Measurements from ENCODE around the gene TBC1D5. TPM values are rescaled to one million over a fixed set of nuclear protein-coding genes. Genes with fewer than 3 reads are reported as not detected.

Gene TBC1D5
- total RNA-seq, 1 experiment from 2014 or later, result 33.9 TPM

DNA sequence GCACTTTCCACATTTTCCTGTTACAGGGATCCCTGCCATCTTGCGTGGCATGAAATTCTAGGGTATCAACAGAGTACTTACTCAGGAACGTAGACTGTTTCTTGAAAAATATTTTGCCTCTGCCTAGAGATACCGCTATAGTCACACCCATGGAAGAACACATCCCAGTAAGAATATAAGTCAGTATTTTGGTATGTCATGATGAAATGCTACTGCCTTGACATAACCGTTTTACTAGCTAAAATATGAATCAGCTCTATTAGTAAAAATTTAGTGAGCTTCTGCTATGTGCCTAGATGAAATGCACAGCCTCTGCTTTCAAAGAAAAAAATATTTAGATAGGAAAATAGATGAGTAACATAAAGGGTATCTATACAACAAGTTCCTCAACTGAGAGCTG lies 276.4 kb downstream of the TBC1D5 start:
- ATAC-seq (no peak), DNase-seq (ENCODE audit: low read depth, low spot score) (no peak)
- H4K20me1 ChIP-seq (ENCODE audit: insufficient read depth), result no peaks in the 10 kb centered on the region
- ChIA-PET POLR2A (no interaction called here), CTCF (no interaction called here), RAD21 (ENCODE audit: low non-redundant PET in 1 of 2, low total read pairs in 2 of 2, uncharacterized antibody in 2 of 2, unreplicated experiment in 2 of 2) (no interaction called here)
- no peaks in the 10 kb centered on the region for H3K36me3 ChIP-seq (ENCODE audit: control insufficient read depth in 1 of 2, insufficient read depth in 2 of 2, low read length in 2 of 2)
- no peaks in the 10 kb centered on the region for H3K9me2 ChIP-seq (ENCODE audit: insufficient read depth)
- no peak overlapping the region for H3K4me3 ChIP-seq (replicated peaks in 1 of 2; ENCODE audit: low read depth in 1 of 2, low read length in 2 of 2)
- H3K4me2 ChIP-seq (ENCODE audit: low read length), result no peak overlapping the region
- H3K9ac ChIP-seq (ENCODE audit: low read length), result no peak overlapping the region
- no peaks in the 10 kb centered on the region for H3K79me2 ChIP-seq (ENCODE audit: insufficient read depth, low read length)
- TF ChIP-seq, protein P1, sequence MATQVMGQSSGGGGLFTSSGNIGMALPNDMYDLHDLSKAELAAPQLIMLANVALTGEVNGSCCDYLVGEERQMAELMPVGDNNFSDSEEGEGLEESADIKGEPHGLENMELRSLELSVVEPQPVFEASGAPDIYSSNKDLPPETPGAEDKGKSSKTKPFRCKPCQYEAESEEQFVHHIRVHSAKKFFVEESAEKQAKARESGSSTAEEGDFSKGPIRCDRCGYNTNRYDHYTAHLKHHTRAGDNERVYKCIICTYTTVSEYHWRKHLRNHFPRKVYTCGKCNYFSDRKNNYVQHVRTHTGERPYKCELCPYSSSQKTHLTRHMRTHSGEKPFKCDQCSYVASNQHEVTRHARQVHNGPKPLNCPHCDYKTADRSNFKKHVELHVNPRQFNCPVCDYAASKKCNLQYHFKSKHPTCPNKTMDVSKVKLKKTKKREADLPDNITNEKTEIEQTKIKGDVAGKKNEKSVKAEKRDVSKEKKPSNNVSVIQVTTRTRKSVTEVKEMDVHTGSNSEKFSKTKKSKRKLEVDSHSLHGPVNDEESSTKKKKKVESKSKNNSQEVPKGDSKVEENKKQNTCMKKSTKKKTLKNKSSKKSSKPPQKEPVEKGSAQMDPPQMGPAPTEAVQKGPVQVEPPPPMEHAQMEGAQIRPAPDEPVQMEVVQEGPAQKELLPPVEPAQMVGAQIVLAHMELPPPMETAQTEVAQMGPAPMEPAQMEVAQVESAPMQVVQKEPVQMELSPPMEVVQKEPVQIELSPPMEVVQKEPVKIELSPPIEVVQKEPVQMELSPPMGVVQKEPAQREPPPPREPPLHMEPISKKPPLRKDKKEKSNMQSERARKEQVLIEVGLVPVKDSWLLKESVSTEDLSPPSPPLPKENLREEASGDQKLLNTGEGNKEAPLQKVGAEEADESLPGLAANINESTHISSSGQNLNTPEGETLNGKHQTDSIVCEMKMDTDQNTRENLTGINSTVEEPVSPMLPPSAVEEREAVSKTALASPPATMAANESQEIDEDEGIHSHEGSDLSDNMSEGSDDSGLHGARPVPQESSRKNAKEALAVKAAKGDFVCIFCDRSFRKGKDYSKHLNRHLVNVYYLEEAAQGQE (IDR thresholded peaks at IDR 0.05; ENCODE audit: low read depth), result no peak
- TF ChIP-seq SRF (IDR thresholded peaks at IDR 0.05; ENCODE audit: low read depth) (no peak), YY1 (IDR thresholded peaks at IDR 0.05; ENCODE audit: extremely low read depth, insufficient replicate concordance, low read depth, low read length) (no peak), TCF7L2 (IDR thresholded peaks at IDR 0.05; ENCODE audit: borderline replicate concordance, extremely low read depth, insufficient read depth, insufficient read length) (no peak), SP1 (IDR thresholded peaks at IDR 0.05; ENCODE audit: low read depth) (no peak)
- BruUV-seq (replicated peaks), result no TSS peak
- no peaks in the 10 kb centered on the region for H3K9me3 ChIP-seq (ENCODE audit: control insufficient read depth in 1 of 2, insufficient read depth in 1 of 2, low read depth in 1 of 2, low read length in 2 of 2)
- intact Hi-C loops (cut with micrococcal nuclease), result no loop called here
- H2AFZ ChIP-seq (ENCODE audit: low read depth, low read length, poor library complexity, severe bottlenecking), result no peak overlapping the region
- H3K27ac ChIP-seq (ENCODE audit: low read depth, low read length), result no peak overlapping the region
- H3K27me3 ChIP-seq (ENCODE audit: insufficient read depth, low read length), result no peaks in the 10 kb centered on the region
- H3K4me1 ChIP-seq (ENCODE audit: control insufficient read depth in 1 of 2, insufficient read depth in 2 of 2, low read length in 2 of 2), result no peaks in the 10 kb centered on the region

- ChIA-PET CTCF (no interaction called here), RAD21 (ENCODE audit: low non-redundant PET in 1 of 2, low total read pairs in 2 of 2, uncharacterized antibody in 2 of 2, unreplicated experiment in 2 of 2) (no interaction called here), POLR2A (no interaction called here)
- Histone ChIP-seq H3K9ac (ENCODE audit: low read length) (no peak overlapping the region), H2AFZ (ENCODE audit: low read depth, low read length, poor library complexity, severe bottlenecking) (no peak overlapping the region), H3K4me3 (replicated peaks in 1 of 2; ENCODE audit: low read depth in 1 of 2, low read length in 2 of 2) (no peak overlapping the region), H3K9me3 (ENCODE audit: control insufficient read depth in 1 of 2, insufficient read depth in 1 of 2, low read depth in 1 of 2, low read length in 2 of 2) (no peaks in the 10 kb centered on the region), H3K79me2 (ENCODE audit: insufficient read depth, low read length) (no peaks in the 10 kb centered on the region), H3K27me3 (ENCODE audit: insufficient read depth, low read length) (no peaks in the 10 kb centered on the region), H3K4me1 (ENCODE audit: control insufficient read depth in 1 of 2, insufficient read depth in 2 of 2, low read length in 2 of 2) (no peaks in the 10 kb centered on the region), H3K9me2 (ENCODE audit: insufficient read depth) (no peaks in the 10 kb centered on the region), H4K20me1 (ENCODE audit: insufficient read depth) (no peaks in the 10 kb centered on the region), H3K4me2 (ENCODE audit: low read length) (no peak overlapping the region), H3K36me3 (ENCODE audit: control insufficient read depth in 1 of 2, insufficient read depth in 2 of 2, low read length in 2 of 2) (no peaks in the 10 kb centered on the region), H3K27ac (ENCODE audit: low read depth, low read length) (no peak overlapping the region)
- DNase-seq (ENCODE audit: low read depth, low spot score), result no peak
- intact Hi-C loops (cut with micrococcal nuclease), result no loop called here
- no TSS peak for BruUV-seq (replicated peaks)
- no peak for ATAC-seq
- no peak for TF ChIP-seq EZH2 (IDR thresholded peaks at IDR 0.05)
- TF ChIP-seq SP1 (IDR thresholded peaks at IDR 0.05; ENCODE audit: low read depth), result no peak
- no peak for TF ChIP-seq POLR2A (IDR thresholded peaks at IDR 0.05; ENCODE audit: borderline replicate concordance, extremely low read depth, insufficient read depth, insufficient read length)
- TF ChIP-seq ATF3 (IDR thresholded peaks at IDR 0.05), result no peak
- TF ChIP-seq ELF1 (IDR thresholded peaks at IDR 0.05; ENCODE audit: borderline replicate concordance, low read depth), result no peak
- TF ChIP-seq, protein P2, sequence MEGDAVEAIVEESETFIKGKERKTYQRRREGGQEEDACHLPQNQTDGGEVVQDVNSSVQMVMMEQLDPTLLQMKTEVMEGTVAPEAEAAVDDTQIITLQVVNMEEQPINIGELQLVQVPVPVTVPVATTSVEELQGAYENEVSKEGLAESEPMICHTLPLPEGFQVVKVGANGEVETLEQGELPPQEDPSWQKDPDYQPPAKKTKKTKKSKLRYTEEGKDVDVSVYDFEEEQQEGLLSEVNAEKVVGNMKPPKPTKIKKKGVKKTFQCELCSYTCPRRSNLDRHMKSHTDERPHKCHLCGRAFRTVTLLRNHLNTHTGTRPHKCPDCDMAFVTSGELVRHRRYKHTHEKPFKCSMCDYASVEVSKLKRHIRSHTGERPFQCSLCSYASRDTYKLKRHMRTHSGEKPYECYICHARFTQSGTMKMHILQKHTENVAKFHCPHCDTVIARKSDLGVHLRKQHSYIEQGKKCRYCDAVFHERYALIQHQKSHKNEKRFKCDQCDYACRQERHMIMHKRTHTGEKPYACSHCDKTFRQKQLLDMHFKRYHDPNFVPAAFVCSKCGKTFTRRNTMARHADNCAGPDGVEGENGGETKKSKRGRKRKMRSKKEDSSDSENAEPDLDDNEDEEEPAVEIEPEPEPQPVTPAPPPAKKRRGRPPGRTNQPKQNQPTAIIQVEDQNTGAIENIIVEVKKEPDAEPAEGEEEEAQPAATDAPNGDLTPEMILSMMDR (IDR thresholded peaks at IDR 0.05 in 2 of 3, conservative IDR thresholded peaks at IDR 0.05 in 1 of 3; ENCODE audit: borderline replicate concordance in 1 of 3, insufficient read depth in 1 of 3, low read depth in 2 of 3, low read length in 2 of 3), result no peak
- TF ChIP-seq, protein P3, sequence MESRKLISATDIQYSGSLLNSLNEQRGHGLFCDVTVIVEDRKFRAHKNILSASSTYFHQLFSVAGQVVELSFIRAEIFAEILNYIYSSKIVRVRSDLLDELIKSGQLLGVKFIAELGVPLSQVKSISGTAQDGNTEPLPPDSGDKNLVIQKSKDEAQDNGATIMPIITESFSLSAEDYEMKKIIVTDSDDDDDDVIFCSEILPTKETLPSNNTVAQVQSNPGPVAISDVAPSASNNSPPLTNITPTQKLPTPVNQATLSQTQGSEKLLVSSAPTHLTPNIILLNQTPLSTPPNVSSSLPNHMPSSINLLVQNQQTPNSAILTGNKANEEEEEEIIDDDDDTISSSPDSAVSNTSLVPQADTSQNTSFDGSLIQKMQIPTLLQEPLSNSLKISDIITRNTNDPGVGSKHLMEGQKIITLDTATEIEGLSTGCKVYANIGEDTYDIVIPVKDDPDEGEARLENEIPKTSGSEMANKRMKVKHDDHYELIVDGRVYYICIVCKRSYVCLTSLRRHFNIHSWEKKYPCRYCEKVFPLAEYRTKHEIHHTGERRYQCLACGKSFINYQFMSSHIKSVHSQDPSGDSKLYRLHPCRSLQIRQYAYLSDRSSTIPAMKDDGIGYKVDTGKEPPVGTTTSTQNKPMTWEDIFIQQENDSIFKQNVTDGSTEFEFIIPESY (IDR thresholded peaks at IDR 0.05; ENCODE audit: extremely low read depth, insufficient replicate concordance, low read length), result no peak
- no peak for TF ChIP-seq CBX3 (IDR thresholded peaks at IDR 0.05; ENCODE audit: low read depth)
- TF ChIP-seq SIN3A (IDR thresholded peaks at IDR 0.05; ENCODE audit: low read depth), result no peak
Observed at GRCh38 chr3:17459470-17459993, 282.9 kb downstream of the TBC1D5 start.

Data from HCT116 (cell line).